HepG2 (cell line): ENCODE data around the gene CBLN3. TPM values are rescaled to one million over a fixed set of nuclear protein-coding genes. Genes with fewer than 3 reads are reported as not detected.
A peak's percentile ranks its signal among the peaks of the same experiment; 100 is the strongest.

Experiments
- ARID2 ChIP-seq: sonication (generic); formaldehyde crosslinking; IDR thresholded peaks from 2 replicates; pipeline ENCODE4 v1.8.1; 2022; ENCODE audit warnings: mild to moderate bottlenecking, missing genetic modification reagents, borderline replicate concordance
- DNMT3B ChIP-seq: conservative IDR thresholded peaks from 2 replicates; pipeline ENCODE4 v1.6.1; 2016; ENCODE audit warnings: missing biosample characterization, control low read depth
- GABPB1 ChIP-seq: IDR thresholded peaks from 2 replicates; pipeline ENCODE4 v1.6.1; 2016; ENCODE audit warnings: mild to moderate bottlenecking, missing genetic modification reagents, moderate library complexity, missing compliant biosample characterization
- HCFC1 ChIP-seq: fragments of 150-350 bp; IDR thresholded peaks from 2 replicates; pipeline ENCODE4 v1.6.1; 2014; ENCODE audit warnings: low read depth, low read length
- MBNL3 ChIP-seq: fragments of 250-450 bp; sonication (Bioruptor Pico); conservative IDR thresholded peaks from 2 replicates; pipeline ENCODE4 v1.8.0; 2022; ENCODE audit warnings: mild to moderate bottlenecking, inconsistent platforms
- NCOA1 ChIP-seq: sonication (generic); formaldehyde crosslinking; IDR thresholded peaks from 2 replicates; pipeline ENCODE4 v1.9.0; 2021; ENCODE audit warnings: missing genetic modification reagents
- NFYC ChIP-seq: IDR thresholded peaks from 2 replicates; pipeline ENCODE4 v1.6.1; 2016; ENCODE audit warnings: missing genetic modification reagents, missing compliant biosample characterization
- PTBP1 ChIP-seq: fragments of 200-400 bp; formaldehyde crosslinking; IDR thresholded peaks from 2 replicates; pipeline ENCODE4 v1.6.1; 2018; ENCODE audit warnings: low read length, low read depth; ENCODE audit not compliant: poor library complexity, severe bottlenecking
- TAF15 ChIP-seq: fragments of 200-400 bp; formaldehyde crosslinking; IDR thresholded peaks from one replicate; pipeline ENCODE4 v1.6.1; 2018; ENCODE audit warnings: mild to moderate bottlenecking, low read depth, low read length; ENCODE audit not compliant: poor library complexity, severe bottlenecking
- THAP11 ChIP-seq: IDR thresholded peaks from 2 replicates; pipeline ENCODE4 v1.6.1; 2016; ENCODE audit warnings: missing biosample characterization, missing genetic modification reagents
- ZFP37 ChIP-seq: sonication (generic); formaldehyde crosslinking; IDR thresholded peaks from 2 replicates; pipeline ENCODE4 v1.4.0; 2020; ENCODE audit warnings: missing genetic modification reagents, borderline replicate concordance
- polyA plus RNA-seq, 8 experiments: library from polyadenylated mRNA; depleted of rRNA in 3 of 8; stranded (reverse) in 7 of 8; unstranded in 1 of 8; fragments of >200 nt; fragmentation: Illumina TruSeq in 4 of 8; extraction: Trizol in 4 of 8; gene quantifications; 2 replicates each; pipeline versions ENCODE4 v1.2.1 to v1.2.3, GENCODE V29; 2011 to 2016; ENCODE audit warnings: low read depth in 4 of 8, missing spikeins in 1 of 8, mixed read lengths in 1 of 8; ENCODE audit not compliant: insufficient read depth in 1 of 8
- total RNA-seq, 5 experiments: library from RNA; depleted of rRNA; stranded (reverse); fragments of >200 nt; fragmentation: Illumina TruSeq; extraction: Trizol; gene quantifications; 2 replicates each; pipeline ENCODE4 v1.2.3, GENCODE V29; 2016; ENCODE audit warnings: low read depth in 1 of 5
- TF ChIP-seq, protein P1 (sequence below): IDR thresholded peaks from 2 replicates; pipeline ENCODE4 v1.6.1; 2018; ENCODE audit warnings: missing genetic modification reagents, mild to moderate bottlenecking, missing compliant biosample characterization
- TF ChIP-seq, protein P2 (sequence below): IDR thresholded peaks from 2 replicates; pipeline ENCODE4 v1.6.1; 2016; ENCODE audit warnings: missing compliant biosample characterization, missing genetic modification reagents, borderline replicate concordance
- TF ChIP-seq, protein P3 (sequence below): sonication (generic); formaldehyde crosslinking; IDR thresholded peaks from 2 replicates; pipeline ENCODE4 v1.8.1; 2023; ENCODE audit warnings: mild to moderate bottlenecking, inconsistent platforms, moderate library complexity, missing genetic modification reagents, borderline replicate concordance
- TF ChIP-seq, protein P4 (sequence below): sonication (generic); formaldehyde crosslinking; IDR thresholded peaks from 2 replicates; pipeline ENCODE4 v1.4.0; 2020; ENCODE audit warnings: mild to moderate bottlenecking, missing genetic modification reagents
- TF ChIP-seq, protein P5 (sequence below): sonication (generic); formaldehyde crosslinking; IDR thresholded peaks from 2 replicates; pipeline ENCODE4 v1.8.1; 2023; ENCODE audit warnings: missing genetic modification reagents, mild to moderate bottlenecking, borderline replicate concordance
- TF ChIP-seq, protein P6 (sequence below): IDR thresholded peaks from 2 replicates; pipeline ENCODE4 v1.6.1; 2016; ENCODE audit warnings: low read depth
- TF ChIP-seq, protein P7 (sequence below): sonication (generic); formaldehyde crosslinking; IDR thresholded peaks from 2 replicates; pipeline ENCODE4 v1.4.0; 2020; ENCODE audit warnings: missing genetic modification reagents

CBLN3 gene
- total and polyA plus RNA-seq, 2 of the 13 experiments (the other 11 are each of a cell fraction or from before 2014, with no cell fraction given), result 0.66 to 0.98 TPM

DNA sequence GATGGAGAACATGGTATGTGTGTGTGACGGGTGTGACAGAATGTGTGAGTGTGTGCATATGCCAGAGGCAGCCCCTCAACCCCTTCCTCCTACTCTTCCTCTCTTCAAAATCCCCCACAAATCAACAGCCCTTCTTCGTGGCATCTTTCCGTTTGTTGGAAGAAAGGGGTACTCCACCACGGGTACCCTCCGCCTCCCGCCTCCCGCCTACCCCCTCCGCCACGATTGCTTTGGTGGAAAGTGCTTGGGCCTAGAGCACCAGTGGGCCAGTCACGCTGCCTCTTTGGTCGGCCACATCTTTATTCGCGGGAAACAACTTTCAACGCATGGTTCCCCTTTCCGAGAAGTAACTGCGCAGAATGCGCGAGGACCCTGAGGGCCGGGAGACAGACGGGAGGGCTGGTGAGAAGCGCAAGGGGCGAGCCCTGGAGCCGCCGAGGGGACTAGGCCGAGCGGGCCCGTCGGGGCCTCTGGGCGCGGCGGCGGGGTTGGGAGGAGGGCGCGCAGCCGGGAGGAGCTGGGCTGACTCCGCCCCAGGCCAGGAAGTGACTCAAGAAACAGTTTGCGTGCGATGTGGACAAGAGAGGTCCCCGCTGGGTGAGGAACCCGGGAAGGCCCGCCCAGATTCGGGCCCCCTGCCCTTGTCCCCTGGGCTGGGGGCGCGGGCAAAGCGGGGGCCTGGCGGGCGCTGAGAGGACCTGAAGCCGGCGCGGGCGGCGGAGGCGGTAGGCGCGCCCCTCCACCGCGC is at the start of gene CBLN3, which contains the start of gene KHNYN (continued):
- TF ChIP-seq, protein P1, sequence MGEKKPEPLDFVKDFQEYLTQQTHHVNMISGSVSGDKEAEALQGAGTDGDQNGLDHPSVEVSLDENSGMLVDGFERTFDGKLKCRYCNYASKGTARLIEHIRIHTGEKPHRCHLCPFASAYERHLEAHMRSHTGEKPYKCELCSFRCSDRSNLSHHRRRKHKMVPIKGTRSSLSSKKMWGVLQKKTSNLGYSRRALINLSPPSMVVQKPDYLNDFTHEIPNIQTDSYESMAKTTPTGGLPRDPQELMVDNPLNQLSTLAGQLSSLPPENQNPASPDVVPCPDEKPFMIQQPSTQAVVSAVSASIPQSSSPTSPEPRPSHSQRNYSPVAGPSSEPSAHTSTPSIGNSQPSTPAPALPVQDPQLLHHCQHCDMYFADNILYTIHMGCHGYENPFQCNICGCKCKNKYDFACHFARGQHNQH (CRISPR knock-in tag), result peak; percentile 73
- peak; percentile 93 for TF ChIP-seq GABPB1 (CRISPR knock-in tag)
- no peak for TF ChIP-seq ZFP37 (CRISPR knock-in tag)
- TF ChIP-seq THAP11 (CRISPR knock-in tag), result peak; percentile 84
- TF ChIP-seq, protein P2, sequence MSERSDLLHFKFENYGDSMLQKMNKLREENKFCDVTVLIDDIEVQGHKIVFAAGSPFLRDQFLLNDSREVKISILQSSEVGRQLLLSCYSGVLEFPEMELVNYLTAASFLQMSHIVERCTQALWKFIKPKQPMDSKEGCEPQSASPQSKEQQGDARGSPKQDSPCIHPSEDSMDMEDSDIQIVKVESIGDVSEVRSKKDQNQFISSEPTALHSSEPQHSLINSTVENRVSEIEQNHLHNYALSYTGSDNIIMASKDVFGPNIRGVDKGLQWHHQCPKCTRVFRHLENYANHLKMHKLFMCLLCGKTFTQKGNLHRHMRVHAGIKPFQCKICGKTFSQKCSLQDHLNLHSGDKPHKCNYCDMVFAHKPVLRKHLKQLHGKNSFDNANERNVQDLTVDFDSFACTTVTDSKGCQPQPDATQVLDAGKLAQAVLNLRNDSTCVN (CRISPR knock-in tag), result 0 out of 2 replicates have a peak, but pooled peaks have one; percentile 74
- TF ChIP-seq, protein P3, sequence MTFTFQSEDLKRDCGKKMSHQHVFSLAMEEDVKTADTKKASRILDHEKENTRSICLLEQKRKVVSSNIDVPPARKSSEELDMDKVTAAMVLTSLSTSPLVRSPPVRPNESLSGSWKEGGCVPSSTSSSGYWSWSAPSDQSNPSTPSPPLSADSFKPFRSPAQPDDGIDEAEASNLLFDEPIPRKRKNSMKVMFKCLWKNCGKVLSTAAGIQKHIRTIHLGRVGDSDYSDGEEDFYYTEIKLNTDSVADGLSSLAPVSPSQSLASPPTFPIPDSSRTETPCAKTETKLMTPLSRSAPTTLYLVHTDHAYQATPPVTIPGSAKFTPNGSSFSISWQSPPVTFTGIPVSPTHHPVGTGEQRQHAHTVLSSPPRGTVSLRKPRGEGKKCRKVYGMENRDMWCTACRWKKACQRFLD (CRISPR knock-in tag), result no peak
- peak; percentile 97 for TF ChIP-seq TAF15
- TF ChIP-seq ARID2 (CRISPR knock-in tag), result no peak
- TF ChIP-seq, protein P4, sequence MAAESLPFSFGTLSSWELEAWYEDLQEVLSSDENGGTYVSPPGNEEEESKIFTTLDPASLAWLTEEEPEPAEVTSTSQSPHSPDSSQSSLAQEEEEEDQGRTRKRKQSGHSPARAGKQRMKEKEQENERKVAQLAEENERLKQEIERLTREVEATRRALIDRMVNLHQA, result 0 out of 2 replicates have a peak, but pooled peaks have one; percentile 18
- TF ChIP-seq, protein P5, sequence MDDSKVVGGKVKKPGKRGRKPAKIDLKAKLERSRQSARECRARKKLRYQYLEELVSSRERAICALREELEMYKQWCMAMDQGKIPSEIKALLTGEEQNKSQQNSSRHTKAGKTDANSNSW, result peak; percentile 98
- TF ChIP-seq HCFC1, result no peak; the same call in 1 of the 2 replicates
- no peak; the same call in 1 of the 2 replicates for TF ChIP-seq NCOA1 (CRISPR knock-in tag)
- TF ChIP-seq, protein P6, sequence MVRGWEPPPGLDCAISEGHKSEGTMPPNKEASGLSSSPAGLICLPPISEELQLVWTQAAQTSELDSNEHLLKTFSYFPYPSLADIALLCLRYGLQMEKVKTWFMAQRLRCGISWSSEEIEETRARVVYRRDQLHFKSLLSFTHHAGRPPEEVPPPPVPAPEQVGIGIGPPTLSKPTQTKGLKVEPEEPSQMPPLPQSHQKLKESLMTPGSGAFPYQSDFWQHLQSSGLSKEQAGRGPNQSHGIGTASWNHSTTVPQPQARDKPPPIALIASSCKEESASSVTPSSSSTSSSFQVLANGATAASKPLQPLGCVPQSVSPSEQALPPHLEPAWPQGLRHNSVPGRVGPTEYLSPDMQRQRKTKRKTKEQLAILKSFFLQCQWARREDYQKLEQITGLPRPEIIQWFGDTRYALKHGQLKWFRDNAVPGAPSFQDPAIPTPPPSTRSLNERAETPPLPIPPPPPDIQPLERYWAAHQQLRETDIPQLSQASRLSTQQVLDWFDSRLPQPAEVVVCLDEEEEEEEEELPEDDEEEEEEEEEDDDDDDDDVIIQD, result peak; percentile 72
- TF ChIP-seq DNMT3B (CRISPR knock-in tag), result 0 out of 2 replicates have a peak, but pooled peaks have one; percentile 29
- TF ChIP-seq NFYC (CRISPR knock-in tag), result peak; percentile 61; the same call in 1 of the 2 replicates
- TF ChIP-seq, protein P7, sequence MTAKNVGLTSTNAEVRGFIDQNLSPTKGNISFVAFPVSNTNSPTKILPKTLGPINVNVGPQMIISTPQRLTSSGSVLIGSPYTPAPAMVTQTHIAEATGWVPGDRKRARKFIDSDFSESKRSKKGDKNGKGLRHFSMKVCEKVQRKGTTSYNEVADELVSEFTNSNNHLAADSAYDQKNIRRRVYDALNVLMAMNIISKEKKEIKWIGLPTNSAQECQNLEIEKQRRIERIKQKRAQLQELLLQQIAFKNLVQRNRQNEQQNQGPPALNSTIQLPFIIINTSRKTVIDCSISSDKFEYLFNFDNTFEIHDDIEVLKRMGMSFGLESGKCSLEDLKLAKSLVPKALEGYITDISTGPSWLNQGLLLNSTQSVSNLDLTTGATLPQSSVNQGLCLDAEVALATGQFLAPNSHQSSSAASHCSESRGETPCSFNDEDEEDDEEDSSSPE, result peak; percentile 72
- peak; percentile 61 for TF ChIP-seq PTBP1
- TF ChIP-seq MBNL3 (CRISPR knock-in tag), result no peak
